Islet precursor cell (in vitro differentiated cells): Measurements from ENCODE around the gene SNRPD3.

Experiments
- DNase-seq: peaks from one replicate; pipeline ENCODE4 v3.0.0-alpha.2; 2018

SNRPD3 gene

DNA sequence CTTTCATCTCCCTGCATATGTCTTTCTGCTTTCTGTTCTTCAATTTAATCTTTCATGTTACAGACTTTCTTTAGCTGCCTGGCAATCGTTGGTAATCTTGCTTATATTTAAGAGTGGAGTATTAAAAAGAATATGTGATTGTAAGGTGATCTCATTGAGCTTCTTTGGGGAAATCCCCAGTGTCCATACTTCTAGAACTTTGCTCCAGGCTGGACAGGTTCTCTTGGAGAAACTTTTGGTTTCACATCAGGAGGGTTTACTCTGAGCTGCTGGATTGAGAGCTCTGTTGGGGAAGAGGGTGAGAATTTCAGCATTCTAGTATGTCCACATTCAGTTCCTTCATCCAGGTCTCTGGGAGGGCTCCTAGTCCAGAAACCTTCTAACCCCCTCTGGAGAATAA, 21.0 kb downstream of the SNRPD3 start:
- no peak for DNase-seq

- no peak for DNase-seq
Observed at GRCh38 chr22:24578355-24579257, 22.8 kb downstream of the SNRPD3 start.

GRCh38 chr22:24579258-24579601, 23.4 kb downstream of the SNRPD3 start:
- no peak for DNase-seq

GRCh38 chr22:24580276-24580675, 24.5 kb downstream of the SNRPD3 start:
- DNase-seq = no peak

DNA sequence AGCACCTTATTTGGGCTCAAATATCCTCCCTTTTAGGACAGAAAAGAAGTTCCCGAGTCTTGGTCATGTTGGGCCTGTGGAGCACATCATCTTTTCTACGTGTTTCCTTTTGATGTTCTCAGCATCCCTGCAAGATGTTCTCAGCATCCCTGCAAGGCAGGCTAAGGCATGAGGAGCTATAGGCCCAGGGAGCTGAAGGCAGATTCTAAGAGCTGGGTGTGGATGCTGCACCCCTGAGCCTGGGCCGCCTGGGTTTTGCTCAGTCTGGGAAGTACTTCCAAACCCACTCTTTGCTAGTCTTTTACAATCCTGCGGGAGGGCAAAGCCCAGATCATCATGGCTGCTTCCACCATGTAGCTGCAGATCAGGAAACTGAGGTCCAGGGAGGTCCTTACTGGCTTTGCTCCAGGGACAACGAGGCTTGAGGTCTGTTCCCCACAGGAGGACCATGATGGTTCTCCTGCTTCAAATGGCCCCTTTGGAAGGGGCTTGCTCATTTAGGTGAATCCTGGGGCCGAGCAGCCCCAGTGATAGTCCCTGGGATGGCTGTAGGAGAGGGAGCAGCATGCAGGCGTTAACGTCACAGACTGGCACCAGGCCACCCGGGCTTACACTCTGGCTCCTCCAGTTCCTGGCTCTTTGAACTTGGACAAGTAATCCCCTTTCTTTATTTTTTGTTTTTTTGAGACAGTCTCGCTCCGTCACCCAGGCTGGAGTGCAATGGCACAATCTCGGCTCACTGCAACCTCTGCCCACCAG, 26.4 kb downstream of the SNRPD3 start:
- DNase-seq = no peak

DNA sequence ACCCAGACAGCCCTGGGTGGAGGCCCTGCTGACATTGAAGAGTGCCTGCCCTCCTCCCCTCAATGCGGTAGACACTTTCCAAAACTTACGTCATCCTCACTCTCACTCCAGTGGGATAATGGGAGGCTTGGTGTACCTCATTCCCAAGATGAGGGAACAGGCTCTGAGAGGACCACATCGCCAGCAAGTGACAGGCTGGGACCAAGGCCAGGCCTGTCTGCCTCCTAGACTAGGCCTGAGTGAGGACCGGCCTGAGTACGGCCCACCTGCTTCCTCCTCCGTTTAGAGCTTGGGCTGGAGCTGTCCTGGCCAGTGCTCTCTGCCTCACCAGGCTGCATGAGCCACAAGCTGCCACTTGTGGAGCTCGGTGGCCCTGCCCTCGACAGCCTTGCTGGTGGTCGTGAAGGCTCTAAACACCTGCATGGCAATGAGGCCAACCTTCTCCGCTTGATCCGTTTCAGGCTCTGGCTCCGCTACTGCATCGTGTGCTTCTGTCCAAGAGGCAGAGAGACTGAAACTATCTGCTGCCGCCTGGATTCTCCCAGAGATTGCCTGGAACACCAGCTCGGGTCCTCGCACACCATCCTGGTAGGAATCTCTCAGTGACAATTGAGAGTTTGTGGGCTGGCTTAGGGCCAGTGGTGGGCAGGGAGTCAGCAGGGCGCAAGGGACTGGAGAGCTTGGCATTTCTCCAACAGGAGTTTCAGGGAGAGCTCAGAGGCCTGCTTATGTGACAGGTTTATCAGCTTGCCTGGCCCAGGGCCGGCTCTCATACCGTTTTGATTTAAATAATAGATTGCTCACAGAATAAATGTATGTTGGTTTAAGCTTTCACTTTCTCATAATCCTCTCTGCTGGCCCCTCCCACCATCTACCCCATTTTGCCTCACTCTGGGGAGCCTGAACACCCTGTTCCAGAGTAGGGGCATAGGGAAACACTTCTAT, 27.7 kb downstream of the SNRPD3 start:
- no peak for DNase-seq

GRCh38 chr22:24584166-24584790, 28.5 kb downstream of the SNRPD3 start:
- no peak for DNase-seq

- DNase-seq = no peak
Observed at GRCh38 chr22:24584871-24585411, 29.1 kb downstream of the SNRPD3 start.

DNA sequence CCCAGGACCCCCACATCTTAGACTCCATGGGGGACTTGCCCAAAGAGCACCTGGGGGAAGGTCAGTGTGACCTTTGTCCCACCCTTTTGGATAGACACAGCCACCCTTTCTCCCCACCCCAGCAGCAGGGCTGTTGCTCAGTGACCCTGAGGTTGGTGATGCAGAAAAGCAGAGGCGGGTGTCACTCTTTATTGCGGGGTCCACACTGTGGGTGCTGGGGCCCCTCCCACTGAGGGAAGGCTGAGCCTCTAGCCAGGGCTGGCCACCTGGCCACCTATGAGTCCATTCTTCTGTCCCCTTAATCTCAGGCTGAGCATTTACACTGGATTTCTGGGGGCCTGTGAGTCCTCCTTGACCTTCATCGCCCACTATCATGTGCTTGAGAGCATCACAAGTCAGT, 29.7 kb downstream of the SNRPD3 start:
- DNase-seq = no peak

GRCh38 chr22:24585927-24586546, 30.2 kb downstream of the SNRPD3 start:
- no peak for DNase-seq

- no peak for DNase-seq
Observed at GRCh38 chr22:24587251-24587650, 31.5 kb downstream of the SNRPD3 start.

DNA sequence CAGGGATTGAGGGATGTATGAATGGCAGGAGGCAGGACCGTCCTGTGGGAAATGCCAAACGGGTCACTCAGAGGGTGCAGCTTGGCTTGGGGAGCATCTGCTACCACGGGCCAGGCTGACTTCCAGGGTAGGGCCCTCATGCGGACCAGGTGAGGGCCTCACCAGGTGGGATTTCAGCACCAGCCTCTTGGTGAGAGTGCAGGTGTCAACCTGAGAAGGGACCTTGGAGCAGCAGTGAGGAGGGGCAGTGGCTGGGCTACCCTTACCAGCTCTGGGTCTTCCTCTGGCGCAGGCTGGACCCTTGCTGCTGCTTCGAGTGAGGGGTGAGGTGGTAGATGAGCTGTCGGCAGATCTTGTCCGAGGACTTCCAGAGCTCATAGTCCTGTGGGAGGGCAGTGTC, 32.1 kb downstream of the SNRPD3 start:
- no peak for DNase-seq

- DNase-seq = no peak
Observed at GRCh38 chr22:24588381-24588756, 32.6 kb downstream of the SNRPD3 start.

DNA sequence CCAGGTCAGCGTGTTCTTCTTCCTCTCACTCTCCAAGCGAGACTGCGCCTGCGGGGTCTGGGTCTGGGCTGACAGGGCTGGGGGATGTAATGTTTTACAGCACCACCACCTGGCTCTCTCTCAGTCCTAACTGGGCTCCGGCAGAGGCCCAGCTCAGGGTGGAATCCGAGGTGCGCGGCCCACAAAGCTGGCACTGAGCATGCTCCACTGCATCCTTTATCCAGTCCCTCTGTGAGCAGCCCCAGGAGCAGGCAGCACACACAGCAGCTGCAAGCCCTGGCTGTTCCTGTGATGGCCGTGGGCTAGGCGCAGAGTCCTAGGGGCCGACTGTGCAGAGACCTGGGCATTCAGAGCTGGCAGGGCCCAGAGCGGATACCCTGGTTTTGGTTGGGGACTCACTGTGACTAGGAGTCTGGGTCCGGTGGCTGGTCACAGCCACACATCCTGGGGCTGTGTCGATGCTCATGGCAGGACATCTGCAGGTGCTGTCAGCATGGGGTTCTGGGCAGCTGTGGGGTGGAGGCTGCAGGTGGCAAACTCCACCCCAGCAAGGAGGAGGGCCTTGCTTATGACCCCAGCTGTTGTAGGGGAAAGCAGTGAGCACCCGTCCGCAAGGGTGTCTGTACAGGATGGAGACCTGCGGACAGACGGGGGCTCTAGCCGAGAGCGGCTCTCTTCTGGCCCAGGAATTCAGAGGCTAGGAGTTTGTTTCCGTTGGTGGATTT, 33.1 kb downstream of the SNRPD3 start:
- no peak for DNase-seq

DNA sequence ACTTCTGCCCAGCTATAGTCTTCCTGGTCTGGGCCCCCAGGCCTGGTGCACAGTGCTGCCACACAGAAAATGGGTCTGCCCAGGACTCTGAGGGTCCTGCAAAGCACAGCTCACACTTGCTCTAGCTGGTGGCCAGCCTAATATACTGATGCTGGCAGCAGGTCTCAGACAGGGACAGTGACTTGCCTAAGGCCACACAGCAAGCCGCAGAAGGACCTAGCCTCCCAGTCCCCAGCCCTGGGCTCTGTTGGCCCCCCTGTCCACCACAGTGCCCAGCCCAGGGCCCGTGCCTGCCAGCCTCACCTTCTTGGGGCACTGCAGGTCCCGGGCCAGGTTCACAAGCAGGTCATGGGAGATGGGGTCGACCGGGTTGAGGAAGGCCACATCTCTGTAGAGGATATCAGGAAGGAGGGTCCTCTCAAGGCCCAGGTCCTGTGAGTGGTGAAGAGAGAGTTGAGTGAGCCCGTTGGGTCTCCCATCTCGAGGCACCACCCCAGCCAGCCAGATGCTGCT, 33.8 kb downstream of the SNRPD3 start:
- DNase-seq = no peak

GRCh38 chr22:24590596-24591173, 34.9 kb downstream of the SNRPD3 start:
- no peak for DNase-seq

DNA sequence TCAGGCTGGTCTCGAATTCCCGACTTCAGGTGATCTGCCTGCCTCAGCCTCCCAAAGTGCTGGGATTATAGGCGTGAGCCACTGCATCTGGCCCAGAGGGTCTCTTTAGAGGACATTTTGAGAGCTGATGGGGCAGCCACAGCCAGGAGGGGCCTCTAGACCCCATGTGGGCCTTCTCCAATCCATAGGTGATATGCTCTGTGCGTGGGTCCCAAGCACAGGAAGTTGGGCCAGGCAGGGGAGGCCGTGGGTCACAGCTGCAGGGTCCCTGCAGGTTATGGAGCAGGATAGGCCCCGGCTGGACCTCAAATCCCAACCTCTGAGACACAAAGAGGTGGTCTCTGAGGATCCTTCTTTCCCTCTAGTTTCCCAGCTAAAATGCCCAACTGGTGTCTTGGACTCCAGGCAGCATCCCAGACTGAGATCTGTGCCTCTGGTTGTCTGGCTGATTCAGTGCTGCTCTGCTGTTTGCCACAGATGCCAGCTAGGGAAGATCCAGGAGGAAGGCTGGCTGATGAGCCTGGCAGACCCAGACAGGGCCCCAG, 35.6 kb downstream of the SNRPD3 start:
- DNase-seq = no peak

DNA sequence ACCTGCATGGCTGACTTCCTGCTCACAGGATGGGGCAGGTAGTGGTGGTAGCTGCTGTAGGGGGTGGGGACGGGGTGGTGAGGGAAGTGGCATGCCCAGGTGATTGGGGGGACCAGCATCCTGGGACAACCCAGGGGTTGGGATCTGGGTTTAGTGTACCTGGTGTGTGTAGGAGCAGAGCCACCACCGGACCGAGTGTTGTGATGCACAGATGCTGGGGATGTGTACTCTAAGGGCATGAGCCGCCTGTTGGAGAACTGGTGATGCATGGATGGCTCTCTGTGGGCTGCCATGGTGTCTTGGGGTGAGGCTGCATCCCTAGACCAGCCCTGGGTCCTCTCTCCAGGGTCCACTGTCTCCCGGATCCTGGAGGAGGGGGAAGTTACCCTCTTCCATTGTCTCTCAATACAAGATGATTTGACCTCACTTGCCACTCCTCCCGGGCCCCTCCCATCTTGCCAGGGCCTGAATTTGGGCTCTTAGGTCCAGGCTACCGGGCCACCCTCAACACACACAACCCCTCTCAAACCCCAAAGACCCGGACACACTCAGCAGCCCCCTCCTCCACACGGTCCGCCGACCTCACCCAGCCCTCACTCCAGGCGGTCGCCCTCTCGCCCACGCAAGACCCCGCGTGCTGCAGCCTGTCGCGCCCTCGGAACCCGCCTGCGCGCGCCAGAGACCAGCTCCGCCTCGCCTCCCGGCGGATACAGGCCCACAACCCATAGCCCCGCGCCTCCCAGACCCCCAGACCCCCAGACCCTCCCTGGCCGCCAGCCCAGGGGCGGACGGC, 36.5 kb downstream of the SNRPD3 start:
- DNase-seq = peak; percentile 48

DNA sequence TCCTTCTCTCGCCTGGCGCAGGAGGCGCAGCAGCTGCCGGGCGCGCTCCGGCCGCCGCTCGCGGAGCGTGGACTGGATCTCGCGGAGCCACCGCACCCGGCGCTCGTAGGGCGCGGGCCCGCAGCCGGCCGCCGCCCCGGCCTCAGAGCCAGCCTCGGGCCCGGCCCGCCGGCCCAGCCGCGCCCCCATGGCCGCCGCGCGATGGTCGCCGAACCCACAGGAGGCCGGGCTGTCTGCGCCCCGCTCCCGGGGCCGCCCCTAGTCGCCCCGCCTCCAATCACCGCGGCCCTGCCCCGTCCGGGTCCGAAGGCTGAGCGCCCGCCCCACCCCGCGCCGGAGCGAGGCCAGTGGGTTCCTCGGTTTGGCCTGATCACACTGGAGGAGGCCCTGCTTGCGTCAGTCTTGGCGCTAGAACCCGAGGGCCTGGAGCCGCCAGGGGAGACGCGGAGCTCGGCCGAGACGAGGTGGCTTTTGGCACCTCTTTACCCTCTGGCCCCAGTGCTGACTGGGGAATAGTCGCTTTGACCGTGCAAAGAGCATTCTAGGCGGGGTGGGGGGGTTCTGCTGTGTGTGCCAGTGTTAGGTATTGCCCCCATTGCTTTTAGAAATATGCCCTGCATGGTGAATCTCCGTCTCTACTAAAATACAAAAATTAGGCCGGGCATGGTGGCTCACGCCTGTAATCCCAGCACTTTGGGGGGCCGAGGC, 37.2 kb downstream of the SNRPD3 start, which contains the start of gene LRRC75B:
LRRC75B (minus strand) TSS at position 223 of the 708 bp plus-strand sequence; CDS start at position 189, 34 bp downstream.
- DNase-seq = peak; percentile 97
